Esophagus squamous epithelium (tissue), 5 donors: Measurements from ENCODE around the gene MEIS3. TPM values are rescaled to one million over a fixed set of nuclear protein-coding genes. Genes with fewer than 3 reads are reported as not detected.

Experiments
- DNase-seq: peaks from one replicate; lab custom pipeline; 2025; lab: John Stamatoyannopoulos, UW
- H3K27ac ChIP-seq, 4 donors: fragments of 200-600 bp; sonication (generic); one replicate each; pipeline ENCODE4 v1.5.1; 2016 to 2019; ENCODE audit warnings: mild to moderate bottlenecking in 1 of 4
- H3K27me3 ChIP-seq, 4 donors: fragments of 200-600 bp; sonication (generic); 1 replicate in 3 of 4; 2 replicates in 1 of 4; pipeline versions ENCODE4 v1.5.1 to v1.6.0; 2017 to 2021; ENCODE audit warnings: antibody characterized with exemption in 1 of 4
- H3K36me3 ChIP-seq, 3 donors: fragments of 200-600 bp; sonication (generic); one replicate each; pipeline ENCODE4 v1.5.1; 2016 to 2019
- H3K4me1 ChIP-seq, 3 donors: fragments of 200-600 bp; sonication (generic); one replicate each; pipeline ENCODE4 v1.5.1; 2017 to 2019
- H3K4me3 ChIP-seq, 4 donors: fragments of 200-600 bp; sonication (generic); 1 replicate in 3 of 4; 2 replicates in 1 of 4; pipeline ENCODE4 v1.5.1; 2016 to 2019; ENCODE audit warnings: mild to moderate bottlenecking in 2 of 4, moderate library complexity in 1 of 4
- H3K9me3 ChIP-seq, 3 donors: fragments of 200-600 bp; sonication (generic); one replicate each; pipeline ENCODE4 v1.5.1; 2016 to 2019
- CTCF ChIP-seq, 6 experiments: fragments of 450-650 bp in 4 of 6; fragments of 200-600 bp in 2 of 6; sonication (generic) in 2 of 6; IDR thresholded peaks; one replicate each; pipeline ENCODE4 v1.5.1; 2016 to 2019; ENCODE audit warnings: antibody characterized with exemption in 6 of 6, mild to moderate bottlenecking in 4 of 6, moderate library complexity in 4 of 6
- POLR2A ChIP-seq, 4 donors: fragments of 450-650 bp; IDR thresholded peaks; one replicate each; pipeline ENCODE4 v1.6.1; 2017; ENCODE audit warnings: antibody characterized with exemption in 4 of 4, mild to moderate bottlenecking in 4 of 4, moderate library complexity in 3 of 4
- WGBS, 2 donors: methylation state at CpG; one replicate each; pipeline ENCODE4 v1.1.5; 2018; 5-methylcytosine and 5-hydroxymethylcytosine counted together
- intact Hi-C: fragments of 100-400 bp; cut with DNase I; formaldehyde crosslinking; loops from one replicate; pipeline ENCODE4 v1.15.0; 2022
- total RNA-seq, 4 donors: library from RNA; depleted of rRNA; stranded (reverse); fragments of >200 nt; gene quantifications; one replicate each; pipeline ENCODE4 v1.1.0, GENCODE V29; 2016
- donor health status: DM: yes; HTN: yes; CAD: no.

MEIS3 gene
- total RNA-seq, 4 donors from 2014 or later: 1.0 to 13.5 (median 3.9) TPM

DNA sequence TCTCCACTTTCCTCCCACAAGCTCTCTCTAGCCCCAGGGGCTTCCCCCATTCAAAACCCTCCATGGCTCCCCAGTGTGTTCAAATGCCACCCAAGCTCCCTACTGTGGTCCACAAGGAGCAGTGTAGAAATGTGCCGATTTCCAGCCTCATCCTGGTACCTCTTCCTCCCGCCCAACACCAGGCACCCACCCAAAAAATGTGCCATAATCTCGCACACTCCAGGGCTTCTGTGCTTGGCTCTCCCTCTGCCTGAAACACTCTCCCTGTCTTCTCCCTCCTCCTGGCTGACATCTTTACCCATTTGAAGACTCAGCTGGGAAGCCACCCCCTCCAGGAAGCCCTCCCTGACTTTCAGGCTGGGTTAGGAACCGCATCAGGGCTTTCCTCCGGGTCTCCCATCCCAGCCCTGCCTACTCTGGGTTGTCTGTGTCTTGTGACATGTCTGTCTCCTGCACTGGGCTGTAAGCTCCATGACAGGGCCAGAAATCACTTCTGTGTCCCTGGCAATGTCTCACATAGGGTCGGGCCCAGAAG is 16.6 kb upstream of the MEIS3 start:
- Histone ChIP-seq H3K4me1 (peaks cover 0 to 8% (median 0%) of the 10 kb centered on the region in 3 donors), H3K36me3 (no peaks in the 10 kb centered on the region), H3K27me3 (peaks cover 0 to 88% (median 0%) of the 10 kb centered on the region in 4 donors), H3K27ac (no peak overlapping the region), H3K4me3 (no peak overlapping the region), H3K9me3 (no peaks in the 10 kb centered on the region)
- intact Hi-C loops: loop anchor here (5.0 to 10.0 kb wide), 3 partner anchors 81 to 359 kb away; partner anchors contain the start of gene NAPA
- WGBS, 2 donors: 70 to 72% methylated on average over 6 of the region's 6 CpGs
- TF ChIP-seq POLR2A (IDR thresholded peaks at IDR 0.05) (no peak), CTCF (IDR thresholded peaks at IDR 0.05) (no peak)
- no peak for DNase-seq

GRCh38 chr19:47435196-47435595 is 15.9 kb upstream of the MEIS3 start:
- Histone ChIP-seq H3K4me3 (no peak overlapping the region), H3K9me3 (no peaks in the 10 kb centered on the region), H3K36me3 (no peaks in the 10 kb centered on the region), H3K4me1 (peaks cover 3 to 13% (median 4%) of the 10 kb centered on the region in 3 donors), H3K27me3 (peaks cover 0 to 88% (median 3%) of the 10 kb centered on the region in 4 donors), H3K27ac (no peak overlapping the region)
- intact Hi-C loops: loop anchor here (5.0 to 10.0 kb wide), 3 partner anchors 82 to 360 kb away; partner anchors contain the start of gene NAPA
- 46 to 50% methylated on average over 16 of the region's 16 CpGs for WGBS, 2 donors
- TF ChIP-seq POLR2A (IDR thresholded peaks at IDR 0.05) (no peak), CTCF (IDR thresholded peaks at IDR 0.05) (no peak)
- no peak for DNase-seq

DNA sequence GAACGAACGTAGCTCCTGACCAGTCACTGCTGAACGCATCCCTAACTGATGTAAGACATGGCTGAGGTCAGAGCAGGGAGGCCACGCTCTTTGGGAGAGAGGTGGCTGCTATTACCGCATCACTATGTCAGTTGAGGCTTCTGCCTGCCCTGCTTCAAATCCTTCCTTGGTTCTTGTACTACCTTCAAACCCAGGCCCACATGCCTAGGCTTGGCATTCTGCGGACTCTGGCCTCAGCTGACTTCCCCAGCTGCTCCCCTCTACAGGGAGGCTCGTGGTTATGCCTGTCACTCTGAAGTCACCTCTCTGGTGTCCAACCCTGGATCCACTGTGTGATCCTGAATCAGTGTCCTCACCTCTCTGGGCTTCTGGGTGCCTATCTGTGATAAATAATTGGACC is 14.8 kb upstream of the MEIS3 start:
- intact Hi-C loops: loop anchor here (10.0 kb wide), 1 partner anchor 361 kb away; no protein-coding TSS in a partner anchor
- Histone ChIP-seq H3K9me3 (no peaks in the 10 kb centered on the region), H3K27me3 (peaks cover 0 to 95% (median 3%) of the 10 kb centered on the region in 4 donors), H3K27ac (no peak overlapping the region), H3K36me3 (no peaks in the 10 kb centered on the region), H3K4me3 (no peak overlapping the region), H3K4me1 (peaks cover 7 to 24% (median 12%) of the 10 kb centered on the region in 3 donors)
- WGBS, 2 donors: 56 to 78% methylated on average over 2 to 7 of the region's 7 CpGs
- TF ChIP-seq POLR2A (IDR thresholded peaks at IDR 0.05): no peak
- no peak for TF ChIP-seq CTCF (IDR thresholded peaks at IDR 0.05)
- no peak for DNase-seq

- Histone ChIP-seq H3K9me3 (no peaks in the 10 kb centered on the region), H3K4me1 (peaks cover 7 to 34% (median 21%) of the 10 kb centered on the region in 3 donors), H3K36me3 (no peaks in the 10 kb centered on the region), H3K4me3 (no peak overlapping the region), H3K27ac (no peak overlapping the region), H3K27me3 (peaks cover 0 to 92% (median 3%) of the 10 kb centered on the region in 4 donors)
- 31 to 50% methylated on average over 1 of the region's 1 CpG for WGBS, 2 donors
- DNase-seq: no peak
- intact Hi-C loops: loop anchor here (10.0 kb wide), 1 partner anchor 362 kb away; no protein-coding TSS in a partner anchor
- TF ChIP-seq CTCF (IDR thresholded peaks at IDR 0.05): no peak
- TF ChIP-seq POLR2A (IDR thresholded peaks at IDR 0.05): no peak
Measured at GRCh38 chr19:47433121-47433520, 13.8 kb upstream of the MEIS3 start.

DNA sequence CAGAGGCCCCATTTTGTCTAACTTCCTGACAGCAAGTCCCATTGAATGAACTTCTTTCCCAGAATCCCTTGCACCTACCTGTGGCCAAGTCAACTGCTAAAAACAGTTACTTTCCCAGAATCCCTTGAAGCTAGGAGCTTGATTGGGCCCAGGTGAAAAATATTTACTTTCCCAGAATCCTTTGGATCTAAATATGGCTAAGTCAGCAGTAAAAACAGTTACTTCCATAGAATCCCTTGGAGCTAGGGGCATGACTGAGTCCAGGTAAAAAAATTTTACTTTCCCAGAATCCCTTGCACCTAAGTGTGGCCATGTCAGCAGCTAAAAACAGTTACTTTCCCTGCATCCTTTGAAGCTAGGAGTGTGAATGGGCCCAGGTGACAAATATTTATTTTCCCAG is 13.2 kb upstream of the MEIS3 start:
- Histone ChIP-seq H3K4me3 (no peak overlapping the region), H3K4me1 (peaks cover 7 to 40% (median 25%) of the 10 kb centered on the region in 3 donors), H3K9me3 (no peaks in the 10 kb centered on the region), H3K27me3 (peaks cover 0 to 87% (median 3%) of the 10 kb centered on the region in 4 donors), H3K27ac (no peak overlapping the region), H3K36me3 (no peaks in the 10 kb centered on the region)
- intact Hi-C loops: loop anchor here (10.0 kb wide), 1 partner anchor 362 kb away; no protein-coding TSS in a partner anchor
- no peak for DNase-seq
- no peak for TF ChIP-seq CTCF (IDR thresholded peaks at IDR 0.05)
- TF ChIP-seq POLR2A (IDR thresholded peaks at IDR 0.05): no peak
